Measurements from ENCODE around the gene IFNL4. TPM values are rescaled to one million over a fixed set of nuclear protein-coding genes. Genes with fewer than 3 reads are reported as not detected.
"Not testable (repeated sequence)": the region's sequence is repeated elsewhere in the genome, so short reads cannot be mapped to it uniquely, and the experiment has no call there.

IFNL4 gene
- total and polyA plus RNA-seq, 4 donors = not detected

- Histone ChIP-seq H3K4me1 (ENCODE audit: control insufficient read depth in 4 of 4, insufficient read depth in 4 of 4, low read length in 3 of 4) (peaks cover 0 to 3% (median 0%) of the 10 kb centered on the region in 4 donors), H3K36me3 (ENCODE audit: control insufficient read depth in 4 of 4, insufficient read depth in 3 of 4, low read depth in 1 of 4, low read length in 3 of 4) (no peaks in the 10 kb centered on the region), H3K27me3 (ENCODE audit: control insufficient read depth in 4 of 4, insufficient read depth in 4 of 4, low read length in 3 of 4) (no peaks in the 10 kb centered on the region), H3K27ac (ENCODE audit: low read depth in 1 of 2, low read length in 2 of 2) (no peak overlapping the region), H3K4me3 (ENCODE audit: low read depth in 1 of 3, low read length in 3 of 3) (no peak overlapping the region), H3K9ac (ENCODE audit: low read depth in 1 of 2, low read length in 2 of 2) (no peak overlapping the region), H3K9me3 (ENCODE audit: control insufficient read depth in 4 of 4, low read length in 3 of 4) (no peaks in the 10 kb centered on the region)
- DNase-seq (ENCODE audit: low spot score) = no peak
- TF ChIP-seq ATF3 (IDR thresholded peaks at IDR 0.05) (no peak), TAF1 (conservative IDR thresholded peaks at IDR 0.05) (no peak), FOXA2 (IDR thresholded peaks at IDR 0.05) (no peak), SP1 (IDR thresholded peaks at IDR 0.05) (no peak), NR2F2 (IDR thresholded peaks at IDR 0.05) (no peak)
- 87% methylated on average over 5 of the region's 5 CpGs for WGBS
Observed at GRCh38 chr19:39275578-39275977, 26.9 kb upstream of the IFNL4 start.

DNA sequence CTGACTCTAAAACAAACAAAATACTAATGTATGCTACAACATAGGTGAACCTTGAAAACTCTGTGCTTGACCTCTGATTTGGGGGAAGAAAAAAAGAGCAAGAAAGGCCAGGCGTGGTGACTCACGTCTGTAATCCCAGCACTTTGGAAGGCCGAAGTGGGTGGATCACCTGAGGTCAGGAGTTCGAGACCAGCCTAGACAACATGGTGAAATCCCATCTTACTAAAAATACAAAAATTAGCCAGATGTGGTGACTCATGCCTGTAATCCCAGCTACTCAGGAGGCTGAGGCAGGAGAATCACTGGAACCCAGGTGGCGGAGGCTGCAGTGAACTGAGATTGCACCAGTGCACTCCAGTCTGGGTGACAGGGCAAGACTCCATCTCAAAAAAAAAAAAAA, 25.2 kb upstream of the IFNL4 start:
- H3K9me3 ChIP-seq (ENCODE audit: control insufficient read depth in 4 of 4, low read length in 3 of 4); H3K36me3 ChIP-seq (ENCODE audit: control insufficient read depth in 4 of 4, insufficient read depth in 3 of 4, low read depth in 1 of 4, low read length in 3 of 4); H3K9ac ChIP-seq (ENCODE audit: low read depth in 1 of 2, low read length in 2 of 2); DNase-seq (ENCODE audit: low spot score); H3K27me3 ChIP-seq (ENCODE audit: control insufficient read depth in 4 of 4, insufficient read depth in 4 of 4, low read length in 3 of 4); H3K4me1 ChIP-seq (ENCODE audit: control insufficient read depth in 4 of 4, insufficient read depth in 4 of 4, low read length in 3 of 4); H3K4me3 ChIP-seq (ENCODE audit: low read depth in 1 of 3, low read length in 3 of 3); H3K27ac ChIP-seq (ENCODE audit: low read depth in 1 of 2, low read length in 2 of 2): not testable (repeated sequence)
- WGBS = 92% methylated on average over 5 of the region's 5 CpGs

GRCh38 chr19:39270036-39270871, 21.6 kb upstream of the IFNL4 start:
- no peaks in the 10 kb centered on the region for H3K9me3 ChIP-seq (ENCODE audit: control insufficient read depth in 4 of 4, low read length in 3 of 4)
- TF ChIP-seq TAF1 (conservative IDR thresholded peaks at IDR 0.05) (no peak), HNF4G (IDR thresholded peaks at IDR 0.05) (no peak), EGR1 (IDR thresholded peaks at IDR 0.05; ENCODE audit: low read depth in 2 of 2) (no peak), NR2F2 (IDR thresholded peaks at IDR 0.05) (no peak), RXRA (IDR thresholded peaks at IDR 0.05) (no peak), JUND (IDR thresholded peaks at IDR 0.05) (no peak), FOXA1 (IDR thresholded peaks at IDR 0.05) (no peak), SP1 (IDR thresholded peaks at IDR 0.05) (no peak), GABPA (IDR thresholded peaks at IDR 0.05 in 1 of 2, conservative IDR thresholded peaks at IDR 0.05 in 1 of 2) (no peak), RAD21 (IDR thresholded peaks at IDR 0.05) (no peak), HNF4A (conservative IDR thresholded peaks at IDR 0.05) (no peak), YY1 (IDR thresholded peaks at IDR 0.05) (no peak)
- TF ChIP-seq, protein P1, sequence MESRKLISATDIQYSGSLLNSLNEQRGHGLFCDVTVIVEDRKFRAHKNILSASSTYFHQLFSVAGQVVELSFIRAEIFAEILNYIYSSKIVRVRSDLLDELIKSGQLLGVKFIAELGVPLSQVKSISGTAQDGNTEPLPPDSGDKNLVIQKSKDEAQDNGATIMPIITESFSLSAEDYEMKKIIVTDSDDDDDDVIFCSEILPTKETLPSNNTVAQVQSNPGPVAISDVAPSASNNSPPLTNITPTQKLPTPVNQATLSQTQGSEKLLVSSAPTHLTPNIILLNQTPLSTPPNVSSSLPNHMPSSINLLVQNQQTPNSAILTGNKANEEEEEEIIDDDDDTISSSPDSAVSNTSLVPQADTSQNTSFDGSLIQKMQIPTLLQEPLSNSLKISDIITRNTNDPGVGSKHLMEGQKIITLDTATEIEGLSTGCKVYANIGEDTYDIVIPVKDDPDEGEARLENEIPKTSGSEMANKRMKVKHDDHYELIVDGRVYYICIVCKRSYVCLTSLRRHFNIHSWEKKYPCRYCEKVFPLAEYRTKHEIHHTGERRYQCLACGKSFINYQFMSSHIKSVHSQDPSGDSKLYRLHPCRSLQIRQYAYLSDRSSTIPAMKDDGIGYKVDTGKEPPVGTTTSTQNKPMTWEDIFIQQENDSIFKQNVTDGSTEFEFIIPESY (IDR thresholded peaks at IDR 0.05) = no peak
- TF ChIP-seq, protein P2, sequence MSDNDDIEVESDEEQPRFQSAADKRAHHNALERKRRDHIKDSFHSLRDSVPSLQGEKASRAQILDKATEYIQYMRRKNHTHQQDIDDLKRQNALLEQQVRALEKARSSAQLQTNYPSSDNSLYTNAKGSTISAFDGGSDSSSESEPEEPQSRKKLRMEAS (IDR thresholded peaks at IDR 0.05) = no peak
- TF ChIP-seq, protein P3, sequence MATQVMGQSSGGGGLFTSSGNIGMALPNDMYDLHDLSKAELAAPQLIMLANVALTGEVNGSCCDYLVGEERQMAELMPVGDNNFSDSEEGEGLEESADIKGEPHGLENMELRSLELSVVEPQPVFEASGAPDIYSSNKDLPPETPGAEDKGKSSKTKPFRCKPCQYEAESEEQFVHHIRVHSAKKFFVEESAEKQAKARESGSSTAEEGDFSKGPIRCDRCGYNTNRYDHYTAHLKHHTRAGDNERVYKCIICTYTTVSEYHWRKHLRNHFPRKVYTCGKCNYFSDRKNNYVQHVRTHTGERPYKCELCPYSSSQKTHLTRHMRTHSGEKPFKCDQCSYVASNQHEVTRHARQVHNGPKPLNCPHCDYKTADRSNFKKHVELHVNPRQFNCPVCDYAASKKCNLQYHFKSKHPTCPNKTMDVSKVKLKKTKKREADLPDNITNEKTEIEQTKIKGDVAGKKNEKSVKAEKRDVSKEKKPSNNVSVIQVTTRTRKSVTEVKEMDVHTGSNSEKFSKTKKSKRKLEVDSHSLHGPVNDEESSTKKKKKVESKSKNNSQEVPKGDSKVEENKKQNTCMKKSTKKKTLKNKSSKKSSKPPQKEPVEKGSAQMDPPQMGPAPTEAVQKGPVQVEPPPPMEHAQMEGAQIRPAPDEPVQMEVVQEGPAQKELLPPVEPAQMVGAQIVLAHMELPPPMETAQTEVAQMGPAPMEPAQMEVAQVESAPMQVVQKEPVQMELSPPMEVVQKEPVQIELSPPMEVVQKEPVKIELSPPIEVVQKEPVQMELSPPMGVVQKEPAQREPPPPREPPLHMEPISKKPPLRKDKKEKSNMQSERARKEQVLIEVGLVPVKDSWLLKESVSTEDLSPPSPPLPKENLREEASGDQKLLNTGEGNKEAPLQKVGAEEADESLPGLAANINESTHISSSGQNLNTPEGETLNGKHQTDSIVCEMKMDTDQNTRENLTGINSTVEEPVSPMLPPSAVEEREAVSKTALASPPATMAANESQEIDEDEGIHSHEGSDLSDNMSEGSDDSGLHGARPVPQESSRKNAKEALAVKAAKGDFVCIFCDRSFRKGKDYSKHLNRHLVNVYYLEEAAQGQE (IDR thresholded peaks at IDR 0.05) = no peak
- TF ChIP-seq, protein P4, sequence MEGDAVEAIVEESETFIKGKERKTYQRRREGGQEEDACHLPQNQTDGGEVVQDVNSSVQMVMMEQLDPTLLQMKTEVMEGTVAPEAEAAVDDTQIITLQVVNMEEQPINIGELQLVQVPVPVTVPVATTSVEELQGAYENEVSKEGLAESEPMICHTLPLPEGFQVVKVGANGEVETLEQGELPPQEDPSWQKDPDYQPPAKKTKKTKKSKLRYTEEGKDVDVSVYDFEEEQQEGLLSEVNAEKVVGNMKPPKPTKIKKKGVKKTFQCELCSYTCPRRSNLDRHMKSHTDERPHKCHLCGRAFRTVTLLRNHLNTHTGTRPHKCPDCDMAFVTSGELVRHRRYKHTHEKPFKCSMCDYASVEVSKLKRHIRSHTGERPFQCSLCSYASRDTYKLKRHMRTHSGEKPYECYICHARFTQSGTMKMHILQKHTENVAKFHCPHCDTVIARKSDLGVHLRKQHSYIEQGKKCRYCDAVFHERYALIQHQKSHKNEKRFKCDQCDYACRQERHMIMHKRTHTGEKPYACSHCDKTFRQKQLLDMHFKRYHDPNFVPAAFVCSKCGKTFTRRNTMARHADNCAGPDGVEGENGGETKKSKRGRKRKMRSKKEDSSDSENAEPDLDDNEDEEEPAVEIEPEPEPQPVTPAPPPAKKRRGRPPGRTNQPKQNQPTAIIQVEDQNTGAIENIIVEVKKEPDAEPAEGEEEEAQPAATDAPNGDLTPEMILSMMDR (IDR thresholded peaks at IDR 0.05; ENCODE audit: low read depth, low read length, missing input control) = no peak
- no peak overlapping the region for H3K27ac ChIP-seq (ENCODE audit: low read depth in 1 of 2, low read length in 2 of 2)
- no peaks in the 10 kb centered on the region for H3K27me3 ChIP-seq (ENCODE audit: control insufficient read depth in 4 of 4, insufficient read depth in 4 of 4, low read length in 3 of 4)
- no peaks in the 10 kb centered on the region for H3K36me3 ChIP-seq (ENCODE audit: control insufficient read depth in 4 of 4, insufficient read depth in 3 of 4, low read depth in 1 of 4, low read length in 3 of 4)
- WGBS = 77% methylated on average over 9 of the region's 9 CpGs
- H3K4me1 ChIP-seq (ENCODE audit: control insufficient read depth in 4 of 4, insufficient read depth in 4 of 4, low read length in 3 of 4) = no peaks in the 10 kb centered on the region
- H3K9ac ChIP-seq (ENCODE audit: low read depth in 1 of 2, low read length in 2 of 2) = no peak overlapping the region
- H3K4me3 ChIP-seq (ENCODE audit: low read depth in 1 of 3, low read length in 3 of 3) = no peak overlapping the region
- DNase-seq (ENCODE audit: low spot score) = no peak

Measured in liver (tissue), 9 donors.